Measurements from ENCODE around the gene CLIP4.

CLIP4 gene

GRCh38 chr2:29226375-29226774, 111.2 kb downstream of the CLIP4 start:
- no peaks in the 10 kb centered on the region for H3K36me3 ChIP-seq (ENCODE audit: control insufficient read depth, insufficient read depth, low read length)
- H3K4me1 ChIP-seq (ENCODE audit: control insufficient read depth, insufficient read depth, low read length), result no peaks in the 10 kb centered on the region
- WGBS, 2 experiments, result 85 to 94% methylated on average over 3 of the region's 3 CpGs
- H3K9me3 ChIP-seq (ENCODE audit: control insufficient read depth, low read length), result no peaks in the 10 kb centered on the region
- H3K27me3 ChIP-seq (ENCODE audit: control insufficient read depth, insufficient read depth, low read length, poor library complexity, severe bottlenecking), result no peaks in the 10 kb centered on the region
- H3K4me3 ChIP-seq (ENCODE audit: insufficient read depth, low read depth, low read length), result no peak overlapping the region
- H3K27ac ChIP-seq (ENCODE audit: insufficient read depth, low read depth, low read length, poor library complexity, severe bottlenecking), result no peak overlapping the region

GRCh38 chr2:29226808-29227207, 111.6 kb downstream of the CLIP4 start:
- 84 to 90% methylated on average over 7 of the region's 7 CpGs for WGBS, 2 experiments
- Histone ChIP-seq H3K4me1 (ENCODE audit: control insufficient read depth, insufficient read depth, low read length) (no peaks in the 10 kb centered on the region), H3K9me3 (ENCODE audit: control insufficient read depth, low read length) (no peaks in the 10 kb centered on the region), H3K27ac (ENCODE audit: insufficient read depth, low read depth, low read length, poor library complexity, severe bottlenecking) (no peak overlapping the region), H3K36me3 (ENCODE audit: control insufficient read depth, insufficient read depth, low read length) (no peaks in the 10 kb centered on the region), H3K27me3 (ENCODE audit: control insufficient read depth, insufficient read depth, low read length, poor library complexity, severe bottlenecking) (no peaks in the 10 kb centered on the region), H3K4me3 (ENCODE audit: insufficient read depth, low read depth, low read length) (no peak overlapping the region)

- Histone ChIP-seq H3K27ac (ENCODE audit: insufficient read depth, low read depth, low read length, poor library complexity, severe bottlenecking) (no peak overlapping the region), H3K4me3 (ENCODE audit: insufficient read depth, low read depth, low read length) (no peak overlapping the region), H3K4me1 (ENCODE audit: control insufficient read depth, insufficient read depth, low read length) (no peaks in the 10 kb centered on the region), H3K36me3 (ENCODE audit: control insufficient read depth, insufficient read depth, low read length) (no peaks in the 10 kb centered on the region), H3K9me3 (ENCODE audit: control insufficient read depth, low read length) (no peaks in the 10 kb centered on the region), H3K27me3 (ENCODE audit: control insufficient read depth, insufficient read depth, low read length, poor library complexity, severe bottlenecking) (no peaks in the 10 kb centered on the region)
- 80 to 86% methylated on average over 15 of the region's 15 CpGs for WGBS, 2 experiments
These were observed 112.9 kb downstream of the CLIP4 start for GRCh38 chr2:29227935-29228675.

- H3K4me3 ChIP-seq (ENCODE audit: insufficient read depth, low read depth, low read length), result no peak overlapping the region
- H3K27me3 ChIP-seq (ENCODE audit: control insufficient read depth, insufficient read depth, low read length, poor library complexity, severe bottlenecking), result no peaks in the 10 kb centered on the region
- no peaks in the 10 kb centered on the region for H3K4me1 ChIP-seq (ENCODE audit: control insufficient read depth, insufficient read depth, low read length)
- H3K27ac ChIP-seq (ENCODE audit: insufficient read depth, low read depth, low read length, poor library complexity, severe bottlenecking), result no peak overlapping the region
- no peaks in the 10 kb centered on the region for H3K9me3 ChIP-seq (ENCODE audit: control insufficient read depth, low read length)
- no peaks in the 10 kb centered on the region for H3K36me3 ChIP-seq (ENCODE audit: control insufficient read depth, insufficient read depth, low read length)
- WGBS, 2 experiments, result 91 to 94% methylated on average over 9 of the region's 9 CpGs
These were observed 113.7 kb downstream of the CLIP4 start for GRCh38 chr2:29228947-29229346.

GRCh38 chr2:29229640-29230039, 114.4 kb downstream of the CLIP4 start:
- WGBS, 2 experiments, result 92 to 95% methylated on average over 9 of the region's 9 CpGs
- Histone ChIP-seq H3K27me3 (ENCODE audit: control insufficient read depth, insufficient read depth, low read length, poor library complexity, severe bottlenecking) (no peaks in the 10 kb centered on the region), H3K4me1 (ENCODE audit: control insufficient read depth, insufficient read depth, low read length) (no peaks in the 10 kb centered on the region), H3K27ac (ENCODE audit: insufficient read depth, low read depth, low read length, poor library complexity, severe bottlenecking) (no peak overlapping the region), H3K9me3 (ENCODE audit: control insufficient read depth, low read length) (no peaks in the 10 kb centered on the region), H3K4me3 (ENCODE audit: insufficient read depth, low read depth, low read length) (no peak overlapping the region), H3K36me3 (ENCODE audit: control insufficient read depth, insufficient read depth, low read length) (no peaks in the 10 kb centered on the region)

GRCh38 chr2:29232041-29232440, 116.8 kb downstream of the CLIP4 start:
- Histone ChIP-seq H3K36me3 (ENCODE audit: control insufficient read depth, insufficient read depth, low read length) (no peaks in the 10 kb centered on the region), H3K4me3 (ENCODE audit: insufficient read depth, low read depth, low read length) (no peak overlapping the region), H3K27me3 (ENCODE audit: control insufficient read depth, insufficient read depth, low read length, poor library complexity, severe bottlenecking) (no peaks in the 10 kb centered on the region), H3K9me3 (ENCODE audit: control insufficient read depth, low read length) (no peaks in the 10 kb centered on the region), H3K27ac (ENCODE audit: insufficient read depth, low read depth, low read length, poor library complexity, severe bottlenecking) (no peak overlapping the region), H3K4me1 (ENCODE audit: control insufficient read depth, insufficient read depth, low read length) (no peaks in the 10 kb centered on the region)
- 93 to 94% methylated on average over 14 of the region's 14 CpGs for WGBS, 2 experiments

GRCh38 chr2:29233428-29233827, 118.2 kb downstream of the CLIP4 start:
- no peak overlapping the region for H3K27ac ChIP-seq (ENCODE audit: insufficient read depth, low read depth, low read length, poor library complexity, severe bottlenecking)
- H3K4me1 ChIP-seq (ENCODE audit: control insufficient read depth, insufficient read depth, low read length), result no peaks in the 10 kb centered on the region
- H3K36me3 ChIP-seq (ENCODE audit: control insufficient read depth, insufficient read depth, low read length), result no peaks in the 10 kb centered on the region
- H3K27me3 ChIP-seq (ENCODE audit: control insufficient read depth, insufficient read depth, low read length, poor library complexity, severe bottlenecking), result no peaks in the 10 kb centered on the region
- no peaks in the 10 kb centered on the region for H3K9me3 ChIP-seq (ENCODE audit: control insufficient read depth, low read length)
- no peak overlapping the region for H3K4me3 ChIP-seq (ENCODE audit: insufficient read depth, low read depth, low read length)
- WGBS, 2 experiments, result 81 to 83% methylated on average over 6 of the region's 6 CpGs

- WGBS, 2 experiments, result 89 to 95% methylated on average over 3 of the region's 3 CpGs
- Histone ChIP-seq H3K4me1 (ENCODE audit: control insufficient read depth, insufficient read depth, low read length) (no peaks in the 10 kb centered on the region), H3K4me3 (ENCODE audit: insufficient read depth, low read depth, low read length) (no peak overlapping the region), H3K27me3 (ENCODE audit: control insufficient read depth, insufficient read depth, low read length, poor library complexity, severe bottlenecking) (no peaks in the 10 kb centered on the region), H3K36me3 (ENCODE audit: control insufficient read depth, insufficient read depth, low read length) (no peaks in the 10 kb centered on the region), H3K9me3 (ENCODE audit: control insufficient read depth, low read length) (no peaks in the 10 kb centered on the region), H3K27ac (ENCODE audit: insufficient read depth, low read depth, low read length, poor library complexity, severe bottlenecking) (no peak overlapping the region)
These were observed 120.2 kb downstream of the CLIP4 start for GRCh38 chr2:29235411-29235810.

GRCh38 chr2:29236074-29236473, 120.9 kb downstream of the CLIP4 start:
- Histone ChIP-seq H3K9me3 (ENCODE audit: control insufficient read depth, low read length) (no peaks in the 10 kb centered on the region), H3K4me3 (ENCODE audit: insufficient read depth, low read depth, low read length) (no peak overlapping the region), H3K4me1 (ENCODE audit: control insufficient read depth, insufficient read depth, low read length) (no peaks in the 10 kb centered on the region), H3K27me3 (ENCODE audit: control insufficient read depth, insufficient read depth, low read length, poor library complexity, severe bottlenecking) (no peaks in the 10 kb centered on the region), H3K27ac (ENCODE audit: insufficient read depth, low read depth, low read length, poor library complexity, severe bottlenecking) (no peak overlapping the region), H3K36me3 (ENCODE audit: control insufficient read depth, insufficient read depth, low read length) (no peaks in the 10 kb centered on the region)
- WGBS, 2 experiments, result 94 to 95% methylated on average over 6 of the region's 6 CpGs

GRCh38 chr2:29238497-29238896, 123.3 kb downstream of the CLIP4 start:
- Histone ChIP-seq H3K27ac (ENCODE audit: insufficient read depth, low read depth, low read length, poor library complexity, severe bottlenecking) (no peak overlapping the region), H3K36me3 (ENCODE audit: control insufficient read depth, insufficient read depth, low read length) (no peaks in the 10 kb centered on the region), H3K9me3 (ENCODE audit: control insufficient read depth, low read length) (no peaks in the 10 kb centered on the region), H3K4me1 (ENCODE audit: control insufficient read depth, insufficient read depth, low read length) (no peaks in the 10 kb centered on the region), H3K4me3 (ENCODE audit: insufficient read depth, low read depth, low read length) (no peak overlapping the region), H3K27me3 (ENCODE audit: control insufficient read depth, insufficient read depth, low read length, poor library complexity, severe bottlenecking) (no peaks in the 10 kb centered on the region)
- WGBS, 2 experiments, result 73 to 76% methylated on average over 7 of the region's 7 CpGs
